Thyroid gland (tissue), 4 donors: ENCODE results near the gene KCNQ1OT1. TPM values are rescaled to one million over a fixed set of nuclear protein-coding genes. Genes with fewer than 3 reads are reported as not detected.

Experiments used
- DNase-seq, 2 donors: peaks; one replicate each; pipeline ENCODE4 v3.0.0-alpha.2; 2019
- H3K27ac ChIP-seq, 3 donors: fragments of 200-600 bp; sonication (generic); 1 replicate in 2 of 3; 2 replicates in 1 of 3; pipeline ENCODE4 v1.5.1; 2016 to 2019; ENCODE audit warnings: mild to moderate bottlenecking in 1 of 3, moderate library complexity in 1 of 3
- H3K27me3 ChIP-seq: fragments of 200-600 bp; sonication (generic); one replicate; pipeline ENCODE4 v1.5.1; 2019
- H3K36me3 ChIP-seq, 2 donors: fragments of 200-600 bp; sonication (generic); one replicate each; pipeline ENCODE4 v1.5.1; 2016 to 2019
- H3K4me1 ChIP-seq, 2 donors: fragments of 200-600 bp; sonication (generic); one replicate each; pipeline ENCODE4 v1.5.1; 2017 to 2019
- H3K4me3 ChIP-seq, 3 donors: fragments of 200-600 bp; sonication (generic); replicated peaks in 1 of 3; 1 replicate in 2 of 3; 2 replicates in 1 of 3; pipeline ENCODE4 v1.5.1; 2016; ENCODE audit warnings: mild to moderate bottlenecking in 1 of 3
- H3K9me3 ChIP-seq: fragments of 200-600 bp; sonication (generic); one replicate; pipeline ENCODE4 v1.5.1; 2017
- CTCF ChIP-seq, 6 experiments: fragments of 200-600 bp in 3 of 6; fragments of 450-650 bp in 3 of 6; sonication (generic) in 3 of 6; IDR thresholded peaks; one replicate each; pipeline ENCODE4 v1.5.1; 2016 to 2019; ENCODE audit warnings: antibody characterized with exemption in 6 of 6, mild to moderate bottlenecking in 2 of 6, inconsistent platforms in 1 of 6, moderate library complexity in 1 of 6
- POLR2A ChIP-seq, 2 donors: fragments of 450-650 bp; IDR thresholded peaks; one replicate each; pipeline ENCODE4 v1.6.1; 2017; ENCODE audit warnings: antibody characterized with exemption in 2 of 2, mild to moderate bottlenecking in 2 of 2, moderate library complexity in 1 of 2
- WGBS, 2 donors: methylation state at CpG; one replicate each; pipeline ENCODE4 v1.1.5; 2017; 5-methylcytosine and 5-hydroxymethylcytosine counted together
- intact Hi-C: fragments of 100-400 bp; cut with DNase I; formaldehyde crosslinking; loops from one replicate; pipeline ENCODE4 v1.15.1; 2023
- total RNA-seq, 4 donors: library from RNA; depleted of rRNA; stranded (reverse); fragments of >200 nt; gene quantifications; one replicate each; pipeline ENCODE4 v1.2.3, GENCODE V29; 2016

The KCNQ1OT1 gene
- total RNA-seq, 4 donors from 2014 or later = 2.0 to 4.1 (median 3.2) TPM

GRCh38 chr11:2737226-2737590 lies 37.4 kb upstream of the KCNQ1OT1 start:
- Histone ChIP-seq H3K4me3 (no peak overlapping the region), H3K9me3 (no peaks in the 10 kb centered on the region), H3K36me3 (no peaks in the 10 kb centered on the region), H3K27ac (no peak overlapping the region), H3K27me3 (no peaks in the 10 kb centered on the region), H3K4me1 (no peaks in the 10 kb centered on the region)
- DNase-seq = no peak
- TF ChIP-seq CTCF (IDR thresholded peaks at IDR 0.05) (no peak), POLR2A (IDR thresholded peaks at IDR 0.05) (no peak)
- 81 to 93% methylated on average over 6 to 7 of the region's 7 CpGs for WGBS, 2 donors
- intact Hi-C loops = no loop called here

GRCh38 chr11:2736577-2737225 lies 36.9 kb upstream of the KCNQ1OT1 start:
- TF ChIP-seq CTCF (IDR thresholded peaks at IDR 0.05) (no peak), POLR2A (IDR thresholded peaks at IDR 0.05) (no peak)
- intact Hi-C loops = no loop called here
- Histone ChIP-seq H3K9me3 (no peaks in the 10 kb centered on the region), H3K4me1 (no peaks in the 10 kb centered on the region), H3K27ac (no peak overlapping the region), H3K27me3 (no peaks in the 10 kb centered on the region), H3K36me3 (no peaks in the 10 kb centered on the region), H3K4me3 (no peak overlapping the region)
- DNase-seq = no peak
- 96 to 97% methylated on average over 15 to 21 of the region's 21 CpGs for WGBS, 2 donors

GRCh38 chr11:2735053-2735589 lies 35.3 kb upstream of the KCNQ1OT1 start:
- H3K27ac ChIP-seq = no peak overlapping the region
- intact Hi-C loops = no loop called here
- H3K36me3 ChIP-seq = no peaks in the 10 kb centered on the region
- TF ChIP-seq POLR2A (IDR thresholded peaks at IDR 0.05) (no peak), CTCF (IDR thresholded peaks at IDR 0.05) (no peak)
- no peaks in the 10 kb centered on the region for H3K4me1 ChIP-seq
- DNase-seq = no peak
- WGBS, 2 donors = 79 to 92% methylated on average over 9 of the region's 12 CpGs
- no peaks in the 10 kb centered on the region for H3K9me3 ChIP-seq
- H3K4me3 ChIP-seq = no peak overlapping the region
- H3K27me3 ChIP-seq = no peaks in the 10 kb centered on the region

- Histone ChIP-seq H3K4me3 (no peak overlapping the region), H3K9me3 (no peaks in the 10 kb centered on the region), H3K27me3 (no peaks in the 10 kb centered on the region), H3K36me3 (no peaks in the 10 kb centered on the region), H3K4me1 (no peaks in the 10 kb centered on the region), H3K27ac (no peak overlapping the region)
- 84 to 85% methylated on average over 22 to 23 of the region's 32 CpGs for WGBS, 2 donors
- intact Hi-C loops = no loop called here
- TF ChIP-seq CTCF (IDR thresholded peaks at IDR 0.05) = no peak
- no peak for TF ChIP-seq POLR2A (IDR thresholded peaks at IDR 0.05)
- DNase-seq = no peak
Measured at GRCh38 chr11:2734181-2735052, 34.6 kb upstream of the KCNQ1OT1 start.
